NCI-H460 (cell line): ENCODE measurements around the gene KCNS3. TPM values are rescaled to one million over a fixed set of nuclear protein-coding genes. Genes with fewer than 3 reads are reported as not detected.
"Not testable (repeated sequence)": the region's sequence is repeated elsewhere in the genome, so short reads cannot be mapped to it uniquely, and the experiment has no call there.

Source experiments
- DNase-seq: peaks from one replicate; pipeline ENCODE4 v3.0.0-alpha.2; 2016; ENCODE audit warnings: low read depth; ENCODE audit errors: extremely low read depth
- total RNA-seq: library from RNA; depleted of rRNA; stranded (reverse); fragments of >200 nt; shearing (Covaris generic); gene quantifications from 2 replicates; pipeline ENCODE4 v1.2.3, GENCODE V29; 2014

KCNS3 gene
- total RNA-seq, 1 experiment from 2014 or later: 0.30 TPM

GRCh38 chr2:17935242-17935885 is 56.9 kb downstream of the KCNS3 start:
- no peak for DNase-seq

- DNase-seq: no peak
These were observed 58.1 kb downstream of the KCNS3 start for GRCh38 chr2:17936599-17936998.

- no peak for DNase-seq
These were observed 61.7 kb downstream of the KCNS3 start for GRCh38 chr2:17940091-17940630.

GRCh38 chr2:17943444-17943843 is 65.0 kb downstream of the KCNS3 start:
- no peak for DNase-seq

- no peak for DNase-seq
These were observed 68.6 kb downstream of the KCNS3 start for GRCh38 chr2:17947113-17947512.

- DNase-seq: no peak
These were observed 71.5 kb downstream of the KCNS3 start for GRCh38 chr2:17950006-17950405.

- DNase-seq: no peak
These were observed 73.1 kb downstream of the KCNS3 start for GRCh38 chr2:17951563-17951962.

- no peak for DNase-seq
These were observed 80.1 kb downstream of the KCNS3 start for GRCh38 chr2:17958466-17959092.

GRCh38 chr2:17959356-17959755 is 80.9 kb downstream of the KCNS3 start:
- DNase-seq: no peak

- DNase-seq: no peak
These were observed 81.4 kb downstream of the KCNS3 start for GRCh38 chr2:17959833-17960232.

- DNase-seq: no peak
These were observed 82.5 kb downstream of the KCNS3 start for GRCh38 chr2:17960925-17961324.

- no peak for DNase-seq
These were observed 83.3 kb downstream of the KCNS3 start for GRCh38 chr2:17961789-17962188.

GRCh38 chr2:17962876-17963275 is 84.4 kb downstream of the KCNS3 start:
- DNase-seq: no peak

- not testable (repeated sequence) for DNase-seq
These were observed 85.1 kb downstream of the KCNS3 start for GRCh38 chr2:17963571-17963970.

GRCh38 chr2:17965196-17965595 is 86.7 kb downstream of the KCNS3 start:
- DNase-seq: no peak

GRCh38 chr2:17966798-17967197 is 88.3 kb downstream of the KCNS3 start:
- DNase-seq: no peak

GRCh38 chr2:17969661-17970060 is 91.2 kb downstream of the KCNS3 start:
- no peak for DNase-seq

- DNase-seq: no peak
These were observed 93.2 kb downstream of the KCNS3 start for GRCh38 chr2:17971531-17972125.

- DNase-seq: no peak
These were observed 94.5 kb downstream of the KCNS3 start for GRCh38 chr2:17972991-17973390.

GRCh38 chr2:17975401-17975800 is 96.9 kb downstream of the KCNS3 start:
- no peak for DNase-seq

GRCh38 chr2:17976871-17977746 is 98.6 kb downstream of the KCNS3 start:
- no peak for DNase-seq
